HG03135 (cell line): ENCODE results near the gene CSNK1A1L.

Experiments used
- ATAC-seq: cut with Tn5 transposase; IDR thresholded peaks from one replicate; pipeline ENCODE4 v1.9.1; 2021; ENCODE audit warnings: mild to moderate bottlenecking, moderate library complexity; ENCODE audit not compliant: unreplicated experiment

The CSNK1A1L gene

GRCh38 chr13:37105251-37105714 lies at the start of gene CSNK1A1L:
TSS of gene CSNK1A1L (minus strand) at chr13:37105664. CDS start at chr13:37105256, 408 bp downstream.
- ATAC-seq: no peak

GRCh38 chr13:37149380-37149779 lies 43.9 kb upstream of the CSNK1A1L start:
- ATAC-seq: no peak

GRCh38 chr13:37148501-37148900 lies 43.0 kb upstream of the CSNK1A1L start:
- no peak for ATAC-seq

DNA sequence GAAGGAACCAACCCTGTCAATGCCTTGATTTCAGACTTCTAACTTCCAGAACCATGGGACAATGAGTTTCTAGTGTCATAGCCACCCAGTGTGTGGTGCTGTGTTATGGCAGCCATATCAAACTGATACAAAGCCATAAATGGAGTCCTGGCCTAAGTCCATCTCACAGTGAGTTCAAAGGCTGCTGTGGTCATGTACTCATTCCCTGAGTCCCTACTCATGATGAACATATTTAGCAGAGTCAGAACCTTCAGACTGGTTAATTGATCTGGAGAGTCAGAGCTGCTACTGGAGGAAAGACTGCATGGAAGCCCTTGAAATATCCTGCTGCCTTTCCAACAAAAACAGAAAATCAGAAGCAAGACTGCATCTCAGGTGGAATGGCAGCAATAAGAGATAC lies 39.2 kb upstream of the CSNK1A1L start:
- no peak for ATAC-seq

- ATAC-seq: no peak
Measured at GRCh38 chr13:37143911-37144310, 38.4 kb upstream of the CSNK1A1L start.

DNA sequence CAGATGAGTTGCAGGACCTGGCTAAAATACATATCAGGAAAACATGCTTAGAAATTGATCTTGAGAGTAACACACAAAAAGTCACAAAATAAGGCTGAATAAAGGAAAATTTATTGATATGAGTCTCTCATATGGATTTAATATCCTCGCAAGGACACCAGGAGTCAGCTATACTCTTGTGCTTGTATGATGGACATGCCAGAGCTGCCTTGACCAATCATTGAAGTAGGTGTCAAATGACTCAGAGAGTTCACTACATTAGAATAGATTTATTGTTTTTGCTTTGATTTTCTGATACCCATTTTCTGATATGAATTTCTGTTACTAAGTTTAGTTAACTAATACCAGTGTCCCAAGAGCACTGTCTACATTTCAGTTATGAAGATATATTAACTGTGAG lies 37.4 kb upstream of the CSNK1A1L start:
- no peak for ATAC-seq

- no peak for ATAC-seq
Measured at GRCh38 chr13:37141011-37141410, 35.5 kb upstream of the CSNK1A1L start.

DNA sequence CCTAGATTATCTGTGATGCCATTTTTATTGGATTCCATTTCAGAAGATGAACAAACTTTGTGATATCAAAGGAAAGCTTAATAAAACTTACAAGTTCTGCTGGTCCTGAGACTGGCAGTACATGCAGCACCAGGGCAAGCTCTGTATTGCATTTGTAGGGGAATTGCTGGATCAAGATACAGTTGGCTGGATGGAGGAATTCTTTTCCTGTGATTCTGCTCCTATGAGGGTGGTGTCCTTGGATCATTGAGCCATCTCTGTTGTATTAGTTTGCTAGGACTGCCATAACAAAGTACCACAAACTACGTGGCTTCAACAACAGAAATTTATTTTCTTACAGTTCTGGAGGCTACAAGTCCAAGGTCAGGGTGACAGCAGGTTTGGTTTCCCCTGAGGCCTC lies 33.9 kb upstream of the CSNK1A1L start:
- no peak for ATAC-seq

GRCh38 chr13:37138926-37139325 lies 33.5 kb upstream of the CSNK1A1L start:
- no peak for ATAC-seq

DNA sequence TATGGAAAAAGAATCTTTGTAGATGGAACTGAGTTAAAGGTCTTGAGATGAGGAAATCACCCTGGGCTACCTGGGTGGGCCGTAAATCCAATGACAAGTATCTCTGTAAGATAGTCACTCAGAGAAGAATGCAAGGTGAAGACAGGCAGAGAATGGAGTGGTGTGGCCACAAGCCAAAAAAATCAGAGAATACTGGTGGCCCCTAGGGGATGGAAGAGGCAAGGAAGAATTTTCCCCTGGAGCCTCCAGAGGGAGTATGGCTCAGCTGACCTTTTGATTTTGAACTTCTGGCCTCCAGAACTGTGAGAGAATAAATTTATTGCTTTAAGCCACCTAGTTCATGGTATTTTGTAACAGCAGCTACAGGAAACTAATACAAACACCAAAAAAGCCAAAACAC lies 32.7 kb upstream of the CSNK1A1L start:
- no peak for ATAC-seq

- no peak for ATAC-seq
Measured at GRCh38 chr13:37136633-37137032, 31.2 kb upstream of the CSNK1A1L start.

DNA sequence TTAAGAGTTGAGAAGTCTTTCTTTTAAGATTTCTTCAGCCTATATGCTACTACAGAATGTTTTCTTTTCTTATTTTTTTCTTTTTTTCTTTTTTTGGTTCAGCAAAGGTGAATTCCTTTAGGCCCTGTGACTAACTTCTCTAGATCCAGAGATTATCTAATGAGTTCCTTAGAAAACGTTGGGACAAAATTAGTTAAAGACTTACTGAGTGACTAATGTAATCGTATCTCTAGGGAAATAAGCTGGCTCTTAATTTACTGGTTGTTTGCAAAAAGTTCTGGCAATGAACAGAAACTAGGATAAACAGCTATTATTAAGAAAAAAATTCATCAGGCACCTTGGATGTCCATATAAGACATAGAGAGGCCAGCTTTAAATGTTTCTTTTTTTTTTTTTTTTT lies 30.7 kb upstream of the CSNK1A1L start:
- no peak for ATAC-seq

DNA sequence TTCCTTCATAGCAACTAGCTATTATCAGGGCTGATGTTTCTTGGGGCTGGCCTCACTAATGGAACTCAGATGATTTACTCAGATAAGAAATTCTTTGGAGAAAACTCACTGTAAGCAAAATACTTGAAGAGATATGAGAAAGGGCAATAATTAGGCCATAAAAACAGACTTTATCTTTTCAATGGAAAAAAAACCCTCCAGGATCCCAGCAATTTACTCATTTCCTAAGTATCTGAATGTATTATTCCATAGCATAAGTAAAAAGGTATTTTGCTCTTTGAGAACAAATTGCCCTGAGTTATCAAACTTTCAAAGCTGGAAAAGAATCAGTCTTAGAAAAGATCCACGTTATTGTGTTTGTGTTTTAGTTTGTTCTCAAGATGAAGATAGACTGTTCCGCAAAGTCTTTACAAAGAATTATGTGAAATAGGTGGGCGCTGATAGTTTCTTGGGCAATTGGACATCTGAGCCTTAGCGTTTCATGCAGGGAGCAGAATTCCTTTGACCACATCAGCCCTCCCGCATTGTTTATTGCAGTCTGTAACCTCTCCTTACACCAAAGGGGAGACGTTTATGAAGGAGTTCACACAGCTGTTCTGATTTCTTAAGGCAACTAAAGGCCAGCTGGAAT lies 29.1 kb upstream of the CSNK1A1L start:
- no peak for ATAC-seq

DNA sequence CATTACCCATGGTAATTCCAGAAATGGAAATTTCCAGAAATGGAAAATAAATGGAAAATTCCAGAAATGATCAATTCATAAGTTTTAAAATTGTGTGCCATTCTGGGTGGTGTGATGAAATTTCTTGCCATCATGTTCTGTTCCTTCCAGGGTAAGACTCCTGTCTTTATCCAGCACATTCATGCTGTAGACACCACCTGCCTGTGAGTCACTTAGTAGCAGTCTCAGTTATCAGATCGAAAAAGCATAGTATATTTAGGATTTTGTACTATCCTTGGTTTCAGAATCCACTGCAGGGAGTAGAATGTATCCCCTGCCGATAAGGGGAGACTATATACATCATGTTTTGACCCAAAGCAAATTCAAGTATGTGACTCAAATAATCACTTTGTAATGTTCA lies 26.7 kb upstream of the CSNK1A1L start:
- ATAC-seq: no peak

GRCh38 chr13:37131092-37131491 lies 25.6 kb upstream of the CSNK1A1L start:
- no peak for ATAC-seq

GRCh38 chr13:37129866-37130265 lies 24.4 kb upstream of the CSNK1A1L start:
- no peak for ATAC-seq

- no peak for ATAC-seq
Measured at GRCh38 chr13:37127691-37128241, 22.3 kb upstream of the CSNK1A1L start.

DNA sequence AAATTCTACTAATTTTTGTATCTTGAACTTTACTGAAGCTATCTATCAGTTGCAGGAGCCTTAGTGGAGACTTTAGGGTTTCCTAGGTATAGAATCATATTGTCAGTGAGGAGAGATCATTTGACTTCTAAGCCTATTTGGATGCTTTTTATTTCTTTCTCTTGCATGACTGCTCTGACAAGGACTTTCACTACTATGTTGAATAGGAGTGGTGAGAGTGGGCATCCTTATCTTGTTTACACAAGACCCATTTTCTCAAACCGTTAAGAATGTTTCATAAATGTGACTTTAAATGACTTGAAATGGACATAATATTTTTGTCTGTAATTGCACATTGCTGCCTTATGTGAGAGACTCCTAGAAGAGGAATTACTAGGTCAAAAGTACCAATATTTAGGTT lies 17.9 kb upstream of the CSNK1A1L start:
- ATAC-seq: no peak

DNA sequence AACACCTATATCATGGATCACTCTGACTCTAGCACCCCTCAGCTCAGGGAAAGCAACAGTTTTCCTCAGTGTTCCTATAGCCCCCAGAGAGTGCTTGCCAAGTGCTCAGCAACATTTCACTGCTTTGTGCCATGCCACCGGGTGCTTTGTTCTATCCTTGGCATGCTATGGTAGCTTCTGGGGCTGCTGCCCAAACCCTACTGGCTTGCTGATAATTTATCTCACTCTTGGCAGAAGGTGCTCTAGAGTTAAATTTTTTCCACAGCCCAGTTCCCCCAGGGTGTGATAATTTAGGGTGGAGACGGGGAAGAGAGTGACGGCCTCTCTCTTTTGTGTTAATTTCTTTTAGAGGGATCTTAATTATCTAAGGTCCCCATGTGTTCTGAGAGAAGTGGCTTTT lies 12.6 kb upstream of the CSNK1A1L start:
- ATAC-seq: no peak

DNA sequence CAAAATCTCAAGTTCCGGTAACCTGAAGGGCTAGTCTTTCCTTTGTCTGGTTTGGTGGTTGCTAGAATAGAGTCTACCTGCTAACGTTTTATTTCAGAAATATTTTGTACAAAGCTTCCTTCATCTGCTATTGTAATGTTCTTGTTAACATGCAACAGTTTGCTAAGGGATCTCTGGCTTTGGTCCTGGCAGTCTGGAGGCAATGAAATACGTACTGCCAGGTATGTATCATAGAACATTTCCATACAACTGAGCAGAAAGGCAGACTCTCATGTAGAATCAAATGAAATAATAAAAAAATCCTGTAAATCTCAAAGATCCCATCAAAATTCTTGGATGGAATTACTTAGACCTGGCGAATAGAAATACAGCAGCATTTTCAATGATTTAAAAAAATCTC lies 8.8 kb upstream of the CSNK1A1L start:
- ATAC-seq: no peak

GRCh38 chr13:37113534-37113933 lies 8.1 kb upstream of the CSNK1A1L start:
- no peak for ATAC-seq

- ATAC-seq: no peak
Measured at GRCh38 chr13:37109051-37109678, 3.7 kb upstream of the CSNK1A1L start.
